ENCODE results near the gene HIVEP3.

GRCh38 chr1:41533731-41534080, 385.0 kb downstream of the HIVEP3 start:
- TF ChIP-seq CTCF (IDR thresholded peaks at IDR 0.05), result no peak
- no peak for TF ChIP-seq POLR2A (IDR thresholded peaks at IDR 0.05)
- no peak for TF ChIP-seq POLR2AphosphoS5 (IDR thresholded peaks at IDR 0.05; ENCODE audit: insufficient read depth in 1 of 2, low read depth in 1 of 2)
